MM.1S (cell line): ENCODE results near the gene OTOP2.
"Not testable (repeated sequence)": the region's sequence is repeated elsewhere in the genome, so short reads cannot be mapped to it uniquely, and the experiment has no call there.

ENCODE experiments used
- DNase-seq: peaks from one replicate; pipeline ENCODE4 v3.0.0-alpha.2; 2015
- H2AFZ ChIP-seq: fragments of 300-600 bp; sonication (generic); 2 replicates; pipeline ENCODE4 v1.6.0; 2016; ENCODE audit warnings: antibody characterized with exemption, low read length
- H3F3A ChIP-seq: fragments of 300-600 bp; sonication (generic); 2 replicates; pipeline ENCODE4 v1.6.1; 2016; ENCODE audit warnings: mild to moderate bottlenecking, antibody characterized with exemption, low read length, moderate library complexity, mixed read lengths; ENCODE audit not compliant: insufficient read depth
- H3K27ac ChIP-seq: fragments of 300-600 bp; sonication (generic); 2 replicates; pipeline ENCODE4 v1.5.1; 2016; ENCODE audit warnings: mild to moderate bottlenecking, low read length
- H3K27me3 ChIP-seq: fragments of 300-600 bp; sonication (generic); replicated peaks from 2 replicates; pipeline ENCODE4 v1.6.0; 2016; ENCODE audit warnings: low read length; ENCODE audit not compliant: insufficient read depth
- H3K36me3 ChIP-seq: fragments of 300-600 bp; sonication (generic); replicated peaks from 2 replicates; pipeline ENCODE4 v1.6.1; 2016; ENCODE audit warnings: mild to moderate bottlenecking, low read length, mixed read lengths; ENCODE audit not compliant: insufficient read depth
- H3K4me1 ChIP-seq: fragments of 300-600 bp; sonication (generic); 2 replicates; pipeline ENCODE4 v1.6.1; 2016; ENCODE audit warnings: low read length, mixed read lengths
- H3K4me2 ChIP-seq: fragments of 300-600 bp; sonication (generic); 2 replicates; pipeline ENCODE4 v1.6.0; 2016; ENCODE audit warnings: low read depth, low read length
- H3K4me3 ChIP-seq: fragments of 300-600 bp; sonication (generic); 2 replicates; pipeline ENCODE4 v1.5.1; 2016; ENCODE audit warnings: low read length, mixed read lengths
- H3K79me2 ChIP-seq: fragments of 300-600 bp; sonication (generic); 2 replicates; pipeline ENCODE4 v1.6.1; 2016; ENCODE audit warnings: mixed run types, low read length, mixed read lengths
- H3K9ac ChIP-seq: fragments of 300-600 bp; sonication (generic); 2 replicates; pipeline ENCODE4 v1.6.1; 2016; ENCODE audit warnings: low read length, mixed read lengths
- H3K9me2 ChIP-seq: fragments of 300-600 bp; sonication (generic); replicated peaks from 2 replicates; pipeline ENCODE4 v1.6.1; 2016; ENCODE audit warnings: mild to moderate bottlenecking, low read length, mixed read lengths; ENCODE audit not compliant: insufficient read depth
- H3K9me3 ChIP-seq: fragments of 300-600 bp; sonication (generic); replicated peaks from 2 replicates; pipeline ENCODE4 v1.6.1; 2016; ENCODE audit warnings: mild to moderate bottlenecking, low read length, mixed read lengths; ENCODE audit not compliant: insufficient read depth
- H4K20me1 ChIP-seq: fragments of 300-600 bp; sonication (generic); 2 replicates; pipeline ENCODE4 v1.6.1; 2016; ENCODE audit warnings: mild to moderate bottlenecking, low read length, moderate library complexity, mixed read lengths; ENCODE audit not compliant: insufficient read depth
- CTCF ChIP-seq: fragments of 300-600 bp; sonication (generic); IDR thresholded peaks from 2 replicates; pipeline ENCODE4 v1.5.1; 2016; ENCODE audit warnings: antibody characterized with exemption, low read length, mixed read lengths
- EZH2 ChIP-seq: fragments of 300-600 bp; sonication (generic); optimal IDR thresholded peaks from 2 replicates; pipeline ENCODE3; 2017; ENCODE audit warnings: low read depth, mild to moderate bottlenecking, antibody characterized with exemption, low read length, mixed read lengths
- EZH2phosphoT487 ChIP-seq: fragments of 300-600 bp; sonication (generic); IDR thresholded peaks from 2 replicates; pipeline ENCODE4 v1.6.1; 2018; ENCODE audit warnings: antibody characterized with exemption, low read length

The OTOP2 gene

GRCh38 chr17:74979408-74980146, 55.5 kb downstream of the OTOP2 start:
- H3K4me3 ChIP-seq, result no peak overlapping the region
- no peak for TF ChIP-seq CTCF
- TF ChIP-seq EZH2phosphoT487, result no peak
- TF ChIP-seq EZH2, result no peak
- H3K36me3 ChIP-seq, result no peaks in the 10 kb centered on the region
- H3K4me2 ChIP-seq, result no peak overlapping the region
- H3K9ac ChIP-seq, result no peak overlapping the region
- no peak overlapping the region for H3K27ac ChIP-seq
- DNase-seq, result no peak
- H3F3A ChIP-seq, result no peaks in the 10 kb centered on the region
- no peaks in the 10 kb centered on the region for H4K20me1 ChIP-seq
- no peak overlapping the region for H2AFZ ChIP-seq
- H3K9me3 ChIP-seq, result no peaks in the 10 kb centered on the region
- H3K9me2 ChIP-seq, result no peaks in the 10 kb centered on the region
- H3K27me3 ChIP-seq, result peaks cover 78% of the 10 kb centered on the region
- no peaks in the 10 kb centered on the region for H3K79me2 ChIP-seq
- 0 out of 2 replicates have a peak, but pooled peaks cover 2% of the 10 kb centered on the region for H3K4me1 ChIP-seq

GRCh38 chr17:74981318-74981978, 57.4 kb downstream of the OTOP2 start:
- H3K4me2 ChIP-seq, result peak overlapping the region; percentile 81
- no peak for DNase-seq
- H3K36me3 ChIP-seq, result no peaks in the 10 kb centered on the region
- H3K4me1 ChIP-seq, result peaks cover 4% of the 10 kb centered on the region; the same call in 1 of the 2 replicates
- peaks cover 77% of the 10 kb centered on the region for H3K27me3 ChIP-seq
- H3K9me2 ChIP-seq, result no peaks in the 10 kb centered on the region
- TF ChIP-seq CTCF (no peak), EZH2 (no peak), EZH2phosphoT487 (no peak)
- H3K9ac ChIP-seq, result no peak overlapping the region
- H4K20me1 ChIP-seq, result no peaks in the 10 kb centered on the region
- peak overlapping the region; percentile 44 for H2AFZ ChIP-seq
- H3K79me2 ChIP-seq, result no peaks in the 10 kb centered on the region
- H3K9me3 ChIP-seq, result no peaks in the 10 kb centered on the region
- no peak overlapping the region for H3K27ac ChIP-seq
- peak overlapping the region; percentile 55 for H3K4me3 ChIP-seq
- no peaks in the 10 kb centered on the region for H3F3A ChIP-seq

GRCh38 chr17:74981979-74982662, 58.0 kb downstream of the OTOP2 start:
- H3K9ac ChIP-seq, result no peak overlapping the region
- peak overlapping the region; percentile 81 for H3K4me2 ChIP-seq
- peak overlapping the region; percentile 55 for H3K4me3 ChIP-seq
- peaks cover 7% of the 10 kb centered on the region; the same call in 1 of the 2 replicates for H3K4me1 ChIP-seq
- H2AFZ ChIP-seq, result peak overlapping the region; percentile 44
- no peaks in the 10 kb centered on the region for H4K20me1 ChIP-seq
- H3K79me2 ChIP-seq, result no peaks in the 10 kb centered on the region
- no peaks in the 10 kb centered on the region for H3K36me3 ChIP-seq
- TF ChIP-seq EZH2phosphoT487 (no peak), CTCF (no peak)
- peaks cover 79% of the 10 kb centered on the region for H3K27me3 ChIP-seq
- no peaks in the 10 kb centered on the region for H3K9me3 ChIP-seq
- no peak overlapping the region for H3K27ac ChIP-seq
- H3K9me2 ChIP-seq, result no peaks in the 10 kb centered on the region
- DNase-seq, result no peak
- no peaks in the 10 kb centered on the region for H3F3A ChIP-seq

- H3K27me3 ChIP-seq, result peaks cover 77% of the 10 kb centered on the region
- not testable (repeated sequence) for H4K20me1 ChIP-seq, H3K9ac ChIP-seq, H3K9me2 ChIP-seq, H3F3A ChIP-seq, H3K4me1 ChIP-seq, H3K27ac ChIP-seq, H3K36me3 ChIP-seq, DNase-seq, H3K79me2 ChIP-seq, H3K9me3 ChIP-seq
- peak overlapping the region; percentile 55 for H3K4me3 ChIP-seq
- peak overlapping the region; percentile 44; the same call in 1 of the 2 replicates for H2AFZ ChIP-seq
- peak overlapping the region; percentile 81; the same call in 1 of the 2 replicates for H3K4me2 ChIP-seq
Measured at GRCh38 chr17:74982663-74983313, 58.7 kb downstream of the OTOP2 start.
